Left hindlimb (tissue), 1 donor: ENCODE data around the gene SLC25A21.
"Not testable (repeated sequence)": the region's sequence is repeated elsewhere in the genome, so short reads cannot be mapped to it uniquely, and the experiment has no call there.

Experiments used
- DNase-seq: peaks from one replicate; pipeline ENCODE4 v3.0.0-alpha.2; 2018

Gene SLC25A21

DNA sequence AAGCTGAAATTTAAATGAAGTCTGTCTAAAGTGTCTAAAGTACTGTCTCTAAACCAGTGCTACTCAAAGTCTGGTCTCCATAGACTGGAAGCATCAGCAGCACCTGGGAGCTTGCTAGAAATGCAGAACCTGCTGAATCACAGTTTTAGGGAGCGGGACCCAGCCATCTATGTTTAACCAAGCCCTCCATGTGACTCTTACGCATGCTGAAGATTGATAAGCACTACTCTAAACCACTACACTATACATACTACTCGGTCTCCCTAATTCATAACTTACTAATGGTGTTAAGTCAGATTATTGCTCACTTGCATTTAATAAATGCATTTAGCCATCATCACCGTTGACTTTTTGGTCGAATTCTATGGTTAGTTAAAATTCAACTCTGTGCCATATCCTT is 88.8 kb downstream of the SLC25A21 start:
- DNase-seq = no peak

- no peak for DNase-seq
Observed at GRCh38 chr14:37082449-37082848, 90.0 kb downstream of the SLC25A21 start.

- no peak for DNase-seq
Observed at GRCh38 chr14:37081856-37082255, 90.5 kb downstream of the SLC25A21 start.

DNA sequence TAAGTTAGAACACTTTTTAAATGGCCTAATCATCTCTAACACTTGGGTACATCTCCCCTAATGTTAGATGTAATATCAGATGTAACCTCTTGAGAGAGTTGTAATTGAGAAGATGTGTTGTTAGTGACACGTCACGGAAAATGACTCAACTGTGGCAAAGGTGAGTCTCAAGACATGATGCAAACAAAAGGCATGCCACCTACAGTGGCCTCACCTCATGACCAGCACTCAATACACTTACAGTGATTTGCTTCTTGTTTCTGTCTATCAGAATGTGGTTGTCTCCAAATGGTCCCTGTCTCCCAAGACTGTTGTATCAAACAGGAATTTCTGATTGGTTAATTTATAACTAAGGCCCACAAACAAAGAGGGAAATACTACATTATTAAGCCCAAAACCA is 91.2 kb downstream of the SLC25A21 start:
- no peak for DNase-seq

DNA sequence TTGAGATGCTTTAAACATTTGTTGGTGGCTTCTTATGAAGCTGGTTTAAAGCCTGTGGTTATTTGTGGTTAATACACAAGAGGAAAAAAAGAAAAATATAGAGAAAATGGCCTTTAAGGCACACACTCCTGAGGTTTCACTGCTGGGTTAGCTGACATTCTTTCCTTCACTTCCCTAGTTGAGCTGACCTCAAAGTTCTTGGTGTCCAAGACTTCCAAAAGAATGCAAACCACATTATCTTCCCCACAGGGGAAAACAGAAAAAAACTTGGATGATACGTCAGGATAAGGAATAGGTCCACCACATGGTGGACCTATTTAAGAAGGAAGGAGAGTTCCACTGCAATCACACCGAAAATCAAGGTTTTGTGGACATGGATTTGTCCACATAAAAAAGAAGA is 94.3 kb downstream of the SLC25A21 start:
- no peak for DNase-seq

DNA sequence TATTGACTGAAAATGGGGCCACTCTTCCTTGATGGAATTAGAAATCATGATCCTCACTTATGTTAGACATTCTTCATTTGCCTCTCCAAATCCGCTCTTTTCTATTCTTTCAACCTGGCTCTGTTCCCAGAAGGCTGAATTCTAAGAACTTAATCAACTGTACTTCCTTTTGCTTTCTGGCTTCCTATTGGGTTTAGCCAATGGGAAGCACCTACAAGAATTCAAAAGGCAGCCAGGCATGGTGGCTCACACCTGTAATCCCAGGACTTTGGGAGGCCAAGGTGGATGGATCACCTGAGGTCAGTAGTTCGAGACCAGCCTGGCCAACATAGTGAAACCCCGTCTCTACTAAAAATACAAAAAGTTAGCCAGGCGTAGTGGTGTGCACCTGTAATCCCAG is 98.1 kb downstream of the SLC25A21 start:
- not testable (repeated sequence) for DNase-seq

DNA sequence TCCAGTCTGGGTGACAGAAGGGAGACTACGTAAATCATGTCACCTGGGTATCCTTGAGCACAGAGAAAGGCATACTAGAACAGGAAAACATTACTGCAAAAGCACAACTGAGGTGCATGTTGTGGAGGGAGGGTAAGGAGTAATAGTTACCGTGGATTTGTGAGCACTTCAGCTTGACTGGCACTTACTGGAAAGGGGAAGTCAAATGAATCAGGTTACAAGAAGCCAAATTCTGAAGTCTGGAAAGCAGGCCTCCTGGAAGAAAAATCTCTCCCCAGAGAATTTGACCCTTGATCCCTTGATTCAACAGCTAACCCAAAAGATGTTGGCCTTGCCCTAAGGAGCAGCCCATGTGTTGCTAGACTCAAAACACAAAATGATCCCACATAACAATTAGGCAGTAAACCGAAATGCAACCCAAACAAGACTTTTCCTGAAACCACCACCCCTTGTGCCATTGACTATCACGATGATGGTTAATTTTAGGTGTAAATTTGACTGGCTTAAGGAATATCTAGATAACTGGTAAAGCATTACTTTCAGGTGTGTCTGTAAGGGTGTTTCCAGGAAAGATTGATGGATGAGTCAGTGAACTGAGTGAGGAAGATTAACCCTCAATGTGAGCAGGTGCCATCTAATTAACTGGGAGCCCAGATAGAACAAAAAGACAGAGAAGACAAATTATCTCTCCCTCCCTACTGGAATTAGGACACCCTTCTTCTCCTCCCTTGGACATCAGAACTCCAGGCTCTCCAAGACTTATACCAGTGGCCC is 108.8 kb downstream of the SLC25A21 start:
- no peak for DNase-seq

DNA sequence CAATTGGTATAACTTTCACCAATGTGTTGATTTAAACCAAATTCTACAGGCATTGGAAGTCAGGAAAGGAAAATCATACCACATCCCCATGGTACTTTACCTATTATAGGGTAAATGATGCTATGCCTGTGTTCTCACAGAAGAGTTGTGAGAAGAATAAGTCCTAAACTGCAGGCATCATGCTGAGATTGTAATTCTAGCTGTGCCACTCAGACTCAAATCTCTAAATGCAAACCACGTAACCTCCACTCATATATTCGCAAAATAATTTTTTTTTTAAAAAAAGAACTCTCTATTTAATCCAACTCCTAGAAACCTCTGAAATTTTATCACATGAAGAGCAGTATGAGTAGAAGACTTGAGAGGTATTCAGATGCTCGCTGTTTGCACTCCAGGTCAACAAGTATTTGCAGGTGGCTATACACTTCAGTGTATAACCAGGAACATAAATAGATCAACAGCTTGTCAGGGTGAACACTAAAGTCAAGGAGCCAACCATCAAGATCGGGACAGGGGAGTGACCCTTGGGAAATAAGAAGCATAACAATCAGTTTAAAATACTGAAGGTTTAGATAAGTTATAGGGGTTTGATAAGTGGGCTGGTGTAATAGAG is 110.1 kb downstream of the SLC25A21 start:
- DNase-seq = no peak

DNA sequence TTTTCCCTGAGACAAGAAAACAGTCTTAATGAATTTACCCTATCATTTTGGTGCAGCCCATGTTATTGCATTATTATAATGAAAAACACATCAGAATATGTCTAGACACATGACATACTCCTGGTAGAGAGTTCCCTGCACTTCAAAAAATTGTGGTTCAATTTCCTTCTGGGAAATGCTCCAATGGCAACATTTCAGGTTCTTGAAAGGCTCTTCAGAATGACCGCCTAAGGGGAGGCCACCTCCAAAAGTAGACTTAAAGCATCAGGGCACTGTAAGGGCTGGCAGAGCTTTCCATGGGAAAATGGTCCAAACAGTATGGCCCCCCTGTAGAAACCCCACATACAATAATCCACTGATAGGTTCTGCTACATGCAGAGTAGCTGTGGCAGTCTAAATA is 110.7 kb downstream of the SLC25A21 start:
- DNase-seq = no peak

- no peak for DNase-seq
Observed at GRCh38 chr14:37060496-37061260, 111.7 kb downstream of the SLC25A21 start.

- no peak for DNase-seq
Observed at GRCh38 chr14:37057776-37058175, 114.6 kb downstream of the SLC25A21 start.

GRCh38 chr14:37056473-37056872 is 115.9 kb downstream of the SLC25A21 start:
- no peak for DNase-seq

GRCh38 chr14:37054869-37055268 is 117.5 kb downstream of the SLC25A21 start:
- DNase-seq = no peak

DNA sequence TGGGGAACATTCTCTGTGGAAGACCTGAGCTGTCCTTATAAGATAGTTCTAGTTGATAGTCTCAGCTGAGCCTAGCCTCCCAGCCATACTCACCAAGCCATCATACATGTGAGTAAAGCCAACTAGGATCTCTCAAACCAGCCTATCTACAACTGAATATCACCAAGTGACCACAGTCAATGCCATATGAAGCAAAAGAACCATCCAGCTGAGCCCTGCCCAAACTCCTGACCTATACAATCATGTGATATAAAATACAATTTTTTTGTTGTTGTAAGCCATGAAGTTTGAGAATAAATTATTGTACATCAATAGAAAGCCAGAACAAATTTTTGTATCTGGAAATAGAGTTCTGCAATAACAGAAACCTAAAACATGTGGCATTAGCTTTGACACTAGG is 118.3 kb downstream of the SLC25A21 start:
- no peak for DNase-seq

- DNase-seq = no peak
Observed at GRCh38 chr14:37051680-37052079, 120.7 kb downstream of the SLC25A21 start.

DNA sequence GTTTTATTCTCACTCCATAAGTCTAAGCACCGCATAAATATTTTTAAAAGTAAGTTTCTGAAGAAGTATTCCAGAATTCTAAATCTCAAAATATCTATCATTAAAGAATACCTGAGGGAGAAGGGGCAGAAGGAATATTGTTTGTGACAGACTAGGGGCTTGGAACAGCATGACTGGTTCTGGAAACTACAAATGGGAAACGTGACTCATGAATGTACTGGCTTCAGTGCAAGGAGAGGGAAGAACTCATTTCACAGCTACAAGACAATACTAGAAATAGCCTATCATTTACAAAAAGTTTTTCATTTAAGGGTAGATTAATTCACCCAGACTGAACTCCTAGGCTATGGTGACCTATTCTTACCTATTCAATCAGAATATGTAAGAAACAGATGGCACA is 121.3 kb downstream of the SLC25A21 start:
- no peak for DNase-seq

DNA sequence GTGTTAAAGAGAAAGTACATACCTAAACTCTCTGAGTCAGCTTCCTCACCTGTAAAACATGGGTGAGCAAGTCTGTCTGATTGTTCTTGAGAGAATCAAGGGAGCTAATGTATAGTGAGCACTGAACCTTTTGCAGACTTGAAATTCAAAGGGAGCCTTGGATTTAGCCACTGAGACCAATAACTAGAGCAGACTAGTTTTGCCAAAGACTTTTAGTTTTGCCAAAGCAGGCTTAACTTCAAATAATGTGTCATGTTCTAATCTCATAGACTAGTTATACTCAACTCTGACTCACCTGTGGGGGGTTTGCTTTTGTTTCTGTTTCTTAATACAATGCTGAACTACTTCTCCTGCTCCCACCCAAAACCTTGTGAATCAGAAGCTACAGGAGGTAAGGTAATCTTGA is 123.7 kb downstream of the SLC25A21 start:
- DNase-seq = no peak

- no peak for DNase-seq
Observed at GRCh38 chr14:37047996-37048395, 124.4 kb downstream of the SLC25A21 start.

DNA sequence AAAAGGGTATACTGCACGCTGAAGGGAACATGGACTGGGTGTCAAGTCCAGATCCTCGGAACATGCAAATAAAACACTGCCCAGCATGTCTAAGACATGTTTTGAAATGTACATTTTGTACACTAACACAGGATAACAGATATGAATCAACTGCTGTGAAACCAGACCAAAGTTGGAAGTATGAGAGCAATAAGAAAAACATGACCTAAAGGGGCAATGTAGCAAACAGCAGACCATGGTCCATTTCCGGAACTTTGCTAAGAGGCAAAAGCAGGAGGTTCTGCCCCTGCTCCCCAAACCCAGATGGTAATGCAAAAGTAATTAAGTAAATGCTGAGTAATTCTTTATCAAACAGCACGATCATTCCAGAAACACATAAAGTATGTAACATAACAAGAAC is 125.2 kb downstream of the SLC25A21 start:
- no peak for DNase-seq

DNA sequence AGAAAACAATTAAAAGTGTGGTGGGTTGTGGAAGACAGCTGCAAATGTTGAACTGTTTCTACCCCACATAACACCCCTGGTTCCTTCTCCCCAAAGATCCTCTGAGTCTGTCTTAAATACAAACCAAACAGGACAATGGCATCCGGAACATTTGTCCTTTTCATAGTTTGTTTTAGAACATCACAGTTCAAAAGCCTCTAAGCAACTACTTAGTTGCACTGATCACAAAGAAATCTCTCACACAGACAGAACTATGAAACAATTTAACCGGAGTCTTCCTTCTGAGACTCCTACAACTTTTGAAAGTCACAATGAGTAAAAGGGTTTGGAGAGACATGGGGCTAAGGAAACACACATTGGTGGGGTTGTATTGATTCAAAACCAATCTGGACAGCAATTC is 125.6 kb downstream of the SLC25A21 start:
- DNase-seq = no peak

DNA sequence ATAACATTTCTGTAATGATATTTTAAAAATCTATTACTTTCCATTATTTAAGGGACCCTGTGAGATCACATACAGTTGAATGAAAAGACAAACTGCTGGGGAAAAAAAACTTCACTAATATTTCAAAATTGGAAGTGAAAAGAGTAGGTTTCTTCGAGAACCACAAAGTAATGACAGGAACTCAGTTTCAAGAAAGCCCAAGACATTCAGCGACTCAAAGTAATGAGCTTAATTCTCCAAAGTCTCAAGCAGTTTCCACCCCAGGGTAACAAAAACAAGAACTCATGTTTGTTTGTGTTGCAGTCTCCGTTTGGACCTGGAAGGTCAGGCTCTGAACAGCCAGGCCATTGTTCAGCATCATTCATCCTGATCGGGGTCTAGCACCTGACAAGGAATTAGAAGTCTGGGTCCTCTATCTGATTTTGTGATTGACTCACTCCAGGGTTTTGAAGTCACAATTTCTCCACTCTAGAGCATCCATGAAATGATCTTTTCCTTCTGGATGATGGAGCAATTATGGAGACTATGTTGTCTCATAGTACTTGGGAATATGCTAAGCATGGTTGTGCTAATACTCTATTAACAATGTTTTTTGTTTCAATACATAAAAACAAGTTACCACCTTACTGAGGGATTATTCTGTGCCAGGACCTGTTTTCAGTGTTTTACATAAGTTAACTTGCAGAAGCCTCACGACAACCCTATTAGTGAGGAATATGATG is 126.9 kb downstream of the SLC25A21 start:
- no peak for DNase-seq

DNA sequence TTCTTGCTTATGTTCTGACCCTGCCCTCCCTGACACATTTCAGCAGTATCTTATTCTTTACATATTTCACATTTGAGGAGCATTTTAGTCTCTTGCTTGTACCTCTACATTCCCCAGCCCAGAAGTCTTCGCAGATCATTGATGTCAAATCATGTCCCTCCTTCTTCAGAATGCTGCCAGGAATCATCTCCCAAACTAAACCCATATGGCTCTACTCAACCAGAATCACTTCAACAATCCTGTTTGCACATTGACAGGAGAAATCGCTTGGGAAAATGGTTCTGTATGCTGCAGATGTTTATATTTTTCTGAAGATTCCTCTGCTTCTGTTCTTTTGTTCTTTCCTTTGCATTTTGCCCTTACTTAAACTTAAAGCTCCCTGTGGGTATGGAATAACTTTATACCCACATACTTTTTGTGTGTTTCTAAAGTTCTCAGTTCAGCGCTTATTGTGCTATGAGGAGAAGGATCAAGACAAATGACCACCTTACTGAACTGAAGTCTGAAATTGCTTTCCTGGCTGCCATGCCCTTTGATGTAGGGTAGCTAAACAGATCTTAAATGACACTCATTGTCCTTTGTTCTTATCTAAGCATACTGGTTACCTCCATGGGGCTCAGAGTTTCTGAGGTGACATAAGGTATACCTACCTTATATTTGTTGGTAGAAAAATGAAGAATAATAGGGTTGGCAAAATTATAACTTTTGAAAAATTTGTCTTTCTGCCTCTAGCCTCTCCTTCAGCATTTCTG is 134.6 kb downstream of the SLC25A21 start:
- DNase-seq = no peak
